Measurements from ENCODE around the gene PITPNC1. TPM values are rescaled to one million over a fixed set of nuclear protein-coding genes. Genes with fewer than 3 reads are reported as not detected.
A peak's percentile ranks its signal among the peaks of the same experiment; 100 is the strongest.

PITPNC1 gene
- total and polyA plus RNA-seq, 2 of the 13 experiments (the other 11 are each of a cell fraction or from before 2014, with no cell fraction given) = 4.1 to 5.7 TPM

- TF ChIP-seq, protein P1, sequence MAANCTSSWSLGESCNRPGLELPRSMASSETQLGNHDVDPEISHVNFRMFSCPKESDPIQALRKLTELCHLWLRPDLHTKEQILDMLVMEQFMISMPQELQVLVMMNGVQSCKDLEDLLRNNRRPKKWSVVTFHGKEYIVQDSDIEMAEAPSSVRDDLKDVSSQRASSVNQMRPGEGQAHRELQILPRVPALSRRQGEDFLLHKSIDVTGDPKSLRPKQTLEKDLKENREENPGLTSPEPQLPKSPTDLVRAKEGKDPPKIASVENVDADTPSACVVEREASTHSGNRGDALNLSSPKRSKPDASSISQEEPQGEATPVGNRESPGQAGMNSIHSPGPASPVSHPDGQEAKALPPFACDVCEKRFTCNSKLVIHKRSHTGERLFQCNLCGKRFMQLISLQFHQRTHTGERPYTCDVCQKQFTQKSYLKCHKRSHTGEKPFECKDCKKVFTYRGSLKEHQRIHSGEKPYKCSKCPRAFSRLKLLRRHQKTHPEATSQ (CRISPR knock-in tag; IDR thresholded peaks at IDR 0.05; ENCODE audit: borderline replicate concordance) = peak; percentile 74; the same call in 1 of the 2 replicates
- TF ChIP-seq PBX2 (CRISPR knock-in tag; IDR thresholded peaks at IDR 0.05) (no peak), CEBPG (CRISPR knock-in tag; IDR thresholded peaks at IDR 0.05) (peak; percentile 34; the same call in 1 of the 2 replicates), RBAK (CRISPR knock-in tag; IDR thresholded peaks at IDR 0.05) (peak; percentile 66; the same call in 1 of the 2 replicates), FOXK1 (CRISPR knock-in tag; IDR thresholded peaks at IDR 0.05; ENCODE audit: borderline replicate concordance, low read depth) (peak; percentile 79), ZNF629 (CRISPR knock-in tag; conservative IDR thresholded peaks at IDR 0.05) (no peak), FOXP1 (IDR thresholded peaks at IDR 0.05) (no peak), FOXP1 (CRISPR knock-in tag; IDR thresholded peaks at IDR 0.05) (no peak), ZNF709 (CRISPR knock-in tag; IDR thresholded peaks at IDR 0.05) (peak; percentile 97), RERE (CRISPR knock-in tag; IDR thresholded peaks at IDR 0.05; ENCODE audit: low read depth) (peak; percentile 40; the same call in 1 of the 2 replicates), ZNF841 (CRISPR knock-in tag; IDR thresholded peaks at IDR 0.05; ENCODE audit: borderline replicate concordance) (no peak), SP2 (CRISPR knock-in tag; IDR thresholded peaks at IDR 0.05) (peak; percentile 64), DZIP1 (CRISPR knock-in tag; IDR thresholded peaks at IDR 0.05) (peak; percentile 62), ZNF564 (CRISPR knock-in tag; IDR thresholded peaks at IDR 0.05) (no peak; the same call in 1 of the 2 replicates)
- TF ChIP-seq, protein P2, sequence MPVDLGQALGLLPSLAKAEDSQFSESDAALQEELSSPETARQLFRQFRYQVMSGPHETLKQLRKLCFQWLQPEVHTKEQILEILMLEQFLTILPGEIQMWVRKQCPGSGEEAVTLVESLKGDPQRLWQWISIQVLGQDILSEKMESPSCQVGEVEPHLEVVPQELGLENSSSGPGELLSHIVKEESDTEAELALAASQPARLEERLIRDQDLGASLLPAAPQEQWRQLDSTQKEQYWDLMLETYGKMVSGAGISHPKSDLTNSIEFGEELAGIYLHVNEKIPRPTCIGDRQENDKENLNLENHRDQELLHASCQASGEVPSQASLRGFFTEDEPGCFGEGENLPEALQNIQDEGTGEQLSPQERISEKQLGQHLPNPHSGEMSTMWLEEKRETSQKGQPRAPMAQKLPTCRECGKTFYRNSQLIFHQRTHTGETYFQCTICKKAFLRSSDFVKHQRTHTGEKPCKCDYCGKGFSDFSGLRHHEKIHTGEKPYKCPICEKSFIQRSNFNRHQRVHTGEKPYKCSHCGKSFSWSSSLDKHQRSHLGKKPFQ (CRISPR knock-in tag; IDR thresholded peaks at IDR 0.05; ENCODE audit: insufficient replicate concordance) = no peak
These were observed 10.6 kb upstream of the PITPNC1 start, which contains the start of gene PSMD12 (continued) for GRCh38 chr17:67366193-67367157.
